ENCODE results near the gene DDX49.

DDX49 gene

GRCh38 chr19:18945297-18945696 lies 25.8 kb downstream of the DDX49 start:
- H3K27ac ChIP-seq (ENCODE audit: low read depth, low read length): peak overlapping the region; percentile 89; the same call in 1 of the 2 replicates

GRCh38 chr19:18946335-18946734 lies 26.8 kb downstream of the DDX49 start:
- peak overlapping the region; percentile 63 for H3K4me2 ChIP-seq (ENCODE audit: low read depth, low read length, poor library complexity, severe bottlenecking)
- no peak overlapping the region for H2AFZ ChIP-seq (ENCODE audit: low read depth, low read length, severe bottlenecking)
- no peaks in the 10 kb centered on the region for H4K20me1 ChIP-seq (ENCODE audit: low read depth, low read length)
- no peaks in the 10 kb centered on the region for H3K36me3 ChIP-seq (ENCODE audit: low read length)
- H3K27me3 ChIP-seq (ENCODE audit: low read length): no peaks in the 10 kb centered on the region
- peak overlapping the region; percentile 89 for H3K27ac ChIP-seq (ENCODE audit: low read depth, low read length)
- H3K9me2 ChIP-seq (replicated peaks; ENCODE audit: insufficient read depth, low read length): no peaks in the 10 kb centered on the region
- no peaks in the 10 kb centered on the region for H3K79me2 ChIP-seq (ENCODE audit: insufficient read depth, low read length)
- H3K9ac ChIP-seq (ENCODE audit: low read length): peak overlapping the region; percentile 48
- peak overlapping the region; percentile 35 for H3K4me3 ChIP-seq (ENCODE audit: insufficient read depth, low read length, poor library complexity, severe bottlenecking)
- H3K9me3 ChIP-seq (ENCODE audit: insufficient read depth, low read length): no peaks in the 10 kb centered on the region
- H3F3A ChIP-seq (ENCODE audit: insufficient read depth): peaks cover 21% of the 10 kb centered on the region
- TF ChIP-seq CTCF (IDR thresholded peaks at IDR 0.05; ENCODE audit: insufficient read depth, low read length, poor library complexity, severe bottlenecking) (no peak), EZH2phosphoT487 (conservative IDR thresholded peaks at IDR 0.05; ENCODE audit: low read length) (no peak)

More at GRCh38 chr19:18945297-18945696, 25.8 kb downstream of the DDX49 start:
- H3K79me2 ChIP-seq (ENCODE audit: insufficient read depth, low read length): 0 out of 2 replicates have a peak, but pooled peaks cover 5% of the 10 kb centered on the region
- H3K9me2 ChIP-seq (replicated peaks; ENCODE audit: insufficient read depth, low read length): no peaks in the 10 kb centered on the region
- no peak overlapping the region for H3K4me3 ChIP-seq (ENCODE audit: insufficient read depth, low read length, poor library complexity, severe bottlenecking)
- H3K9ac ChIP-seq (ENCODE audit: low read length): no peak overlapping the region
- no peak overlapping the region for H3K4me2 ChIP-seq (ENCODE audit: low read depth, low read length, poor library complexity, severe bottlenecking)
- no peaks in the 10 kb centered on the region for H4K20me1 ChIP-seq (ENCODE audit: low read depth, low read length)
- H3K27me3 ChIP-seq (ENCODE audit: low read length): no peaks in the 10 kb centered on the region
- no peaks in the 10 kb centered on the region for H3K36me3 ChIP-seq (ENCODE audit: low read length)
- peaks cover 21% of the 10 kb centered on the region for H3F3A ChIP-seq (ENCODE audit: insufficient read depth)
- TF ChIP-seq EZH2phosphoT487 (conservative IDR thresholded peaks at IDR 0.05; ENCODE audit: low read length) (no peak), CTCF (IDR thresholded peaks at IDR 0.05; ENCODE audit: insufficient read depth, low read length, poor library complexity, severe bottlenecking) (no peak)
- no peak overlapping the region for H2AFZ ChIP-seq (ENCODE audit: low read depth, low read length, severe bottlenecking)
- no peaks in the 10 kb centered on the region for H3K9me3 ChIP-seq (ENCODE audit: insufficient read depth, low read length)

DNA sequence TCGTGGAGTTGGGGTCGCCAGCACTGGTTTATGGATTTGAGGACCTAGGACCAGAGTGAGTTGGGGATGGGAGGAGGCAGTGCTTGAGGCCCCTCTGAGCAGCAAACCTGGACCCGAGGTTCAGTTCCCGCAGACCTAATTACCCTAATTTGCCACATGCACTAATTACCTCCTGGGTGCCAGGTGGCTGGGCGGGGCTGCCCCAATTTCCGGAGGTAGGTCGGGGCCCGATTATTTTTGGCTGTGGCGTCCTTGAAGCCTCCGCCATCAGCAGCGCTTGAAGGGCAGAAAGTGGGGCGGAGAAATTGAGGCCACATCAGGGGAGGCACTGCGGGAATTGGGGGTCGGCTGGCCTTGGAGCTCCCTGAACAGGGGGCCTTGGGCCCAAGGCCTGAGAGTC lies 27.4 kb downstream of the DDX49 start:
- peak overlapping the region; percentile 89 for H3K27ac ChIP-seq (ENCODE audit: low read depth, low read length)
- H3K4me3 ChIP-seq (ENCODE audit: insufficient read depth, low read length, poor library complexity, severe bottlenecking): peak overlapping the region; percentile 35
- H3K4me2 ChIP-seq (ENCODE audit: low read depth, low read length, poor library complexity, severe bottlenecking): peak overlapping the region; percentile 63
- H3K9ac ChIP-seq (ENCODE audit: low read length): peak overlapping the region; percentile 48
- no peaks in the 10 kb centered on the region for H3K9me3 ChIP-seq (ENCODE audit: insufficient read depth, low read length)
- no peaks in the 10 kb centered on the region for H4K20me1 ChIP-seq (ENCODE audit: low read depth, low read length)
- H3K79me2 ChIP-seq (ENCODE audit: insufficient read depth, low read length): no peaks in the 10 kb centered on the region
- H2AFZ ChIP-seq (ENCODE audit: low read depth, low read length, severe bottlenecking): no peak overlapping the region
- TF ChIP-seq CTCF (IDR thresholded peaks at IDR 0.05; ENCODE audit: insufficient read depth, low read length, poor library complexity, severe bottlenecking): no peak
- no peak for TF ChIP-seq EZH2phosphoT487 (conservative IDR thresholded peaks at IDR 0.05; ENCODE audit: low read length)
- no peaks in the 10 kb centered on the region for H3K27me3 ChIP-seq (ENCODE audit: low read length)
- H3K36me3 ChIP-seq (ENCODE audit: low read length): no peaks in the 10 kb centered on the region
- H3F3A ChIP-seq (ENCODE audit: insufficient read depth): peaks cover 21% of the 10 kb centered on the region
- H3K9me2 ChIP-seq (replicated peaks; ENCODE audit: insufficient read depth, low read length): no peaks in the 10 kb centered on the region
